HG02678 (cell line): Measurements from ENCODE around the gene CCDC121.
A peak's percentile ranks its signal among the peaks of the same experiment; 100 is the strongest.

ENCODE experiments used
- ATAC-seq: cut with Tn5 transposase; IDR thresholded peaks from one replicate; pipeline ENCODE4 v1.9.1; 2021; ENCODE audit warnings: mild to moderate bottlenecking, moderate library complexity; ENCODE audit not compliant: unreplicated experiment

The CCDC121 gene

GRCh38 chr2:27583390-27583915 lies 45.4 kb downstream of the CCDC121 start:
- ATAC-seq: no peak

GRCh38 chr2:27582695-27583389 lies 46.0 kb downstream of the CCDC121 start, which contains the start of gene ZNF512:
Gene ZNF512 (plus strand): TSS chr2:27583042. CDS start chr2:27583113, 71 bp downstream.
- ATAC-seq: peak; percentile 95

- ATAC-seq: no peak
Observed at GRCh38 chr2:27582129-27582694, 46.6 kb downstream of the CCDC121 start.

GRCh38 chr2:27581417-27582128 lies 47.2 kb downstream of the CCDC121 start:
- no peak for ATAC-seq
